Mesenchymal stem cell (in vitro differentiated cells and primary cell): ENCODE results near the gene MAP7D1.

ENCODE experiments used
- DNase-seq: peaks from one replicate; pipeline ENCODE4 v3.0.0-alpha.2; 2013
- H2AFZ ChIP-seq: one replicate; pipeline ENCODE4 v1.6.1; 2013; ENCODE audit warnings: low read depth, mild to moderate bottlenecking, control low read depth, inconsistent platforms, low read length, moderate library complexity
- H2AK5ac ChIP-seq: 2 replicates; pipeline ENCODE4 v1.6.1; 2013; ENCODE audit warnings: low read length, moderate library complexity, mild to moderate bottlenecking, inconsistent platforms; ENCODE audit not compliant: severe bottlenecking
- H2BK120ac ChIP-seq: one replicate; pipeline ENCODE4 v1.6.1; 2013; ENCODE audit warnings: low read depth, mild to moderate bottlenecking, inconsistent platforms, low read length, moderate library complexity
- H2BK12ac ChIP-seq, 2 experiments: one replicate each; pipeline ENCODE4 v1.6.1; 2013; ENCODE audit warnings: inconsistent platforms in 2 of 2, low read length in 2 of 2, mild to moderate bottlenecking in 2 of 2, moderate library complexity in 2 of 2, control low read depth in 1 of 2
- H2BK15ac ChIP-seq: one replicate; pipeline ENCODE4 v1.6.1; 2013; ENCODE audit warnings: mild to moderate bottlenecking, low read depth, inconsistent platforms; ENCODE audit not compliant: poor library complexity, severe bottlenecking
- H2BK5ac ChIP-seq: 2 replicates; pipeline ENCODE4 v1.6.1; 2013; ENCODE audit warnings: low read depth, mild to moderate bottlenecking, low read length, control low read depth, inconsistent platforms; ENCODE audit not compliant: poor library complexity, severe bottlenecking
- H3K14ac ChIP-seq, 2 experiments: one replicate each; pipeline ENCODE4 v1.6.1; 2013; ENCODE audit warnings: inconsistent platforms in 2 of 2, low read length in 2 of 2, control low read depth in 1 of 2, mild to moderate bottlenecking in 1 of 2, moderate library complexity in 1 of 2
- H3K18ac ChIP-seq, 2 experiments: one replicate each; pipeline ENCODE4 v1.6.1; 2013; ENCODE audit warnings: inconsistent platforms in 2 of 2, low read length in 2 of 2, control low read depth in 1 of 2, low read depth in 1 of 2, mild to moderate bottlenecking in 1 of 2
- H3K23ac ChIP-seq, 2 experiments: one replicate each; pipeline ENCODE4 v1.6.1; 2013; ENCODE audit warnings: inconsistent platforms in 2 of 2, low read length in 2 of 2, mild to moderate bottlenecking in 2 of 2, moderate library complexity in 2 of 2, control low read depth in 1 of 2
- H3K27ac ChIP-seq: 2 replicates; pipeline ENCODE4 v1.5.1; 2013; ENCODE audit warnings: mild to moderate bottlenecking, moderate library complexity, low read length, control low read depth, inconsistent platforms; ENCODE audit not compliant: poor library complexity, severe bottlenecking
- H3K27me3 ChIP-seq, 2 experiments: 2 replicates each; pipeline versions ENCODE4 v1.6.1 to v1.7.0; 2013; ENCODE audit warnings: low read length in 2 of 2, mild to moderate bottlenecking in 2 of 2, moderate library complexity in 2 of 2, control low read depth in 1 of 2, inconsistent platforms in 1 of 2; ENCODE audit not compliant: control insufficient read depth in 1 of 2, insufficient read depth in 1 of 2
- H3K36me3 ChIP-seq, 2 experiments: 2 replicates each; pipeline versions ENCODE4 v1.6.1 to v1.7.0; 2013; ENCODE audit warnings: low read length in 2 of 2, control low read depth in 1 of 2, inconsistent platforms in 1 of 2, low read depth in 1 of 2, mild to moderate bottlenecking in 1 of 2; ENCODE audit not compliant: insufficient read depth in 2 of 2, control insufficient read depth in 1 of 2
- H3K4ac ChIP-seq, 2 experiments: one replicate each; pipeline ENCODE4 v1.6.1; 2013; ENCODE audit warnings: inconsistent platforms in 2 of 2, low read length in 2 of 2, mild to moderate bottlenecking in 2 of 2, moderate library complexity in 2 of 2, control low read depth in 1 of 2, low read depth in 1 of 2
- H3K4me1 ChIP-seq: 2 replicates; pipeline ENCODE4 v1.6.1; 2013; ENCODE audit warnings: low read depth, low read length, control low read depth; ENCODE audit not compliant: control insufficient read depth, insufficient read depth
- H3K4me2 ChIP-seq: 2 replicates; pipeline ENCODE4 v1.6.1; 2013; ENCODE audit warnings: low read length, mild to moderate bottlenecking, inconsistent platforms; ENCODE audit not compliant: poor library complexity, severe bottlenecking
- H3K4me3 ChIP-seq, 2 experiments: 2 replicates each; pipeline versions ENCODE4 v1.5.1 to v1.7.0; 2013; ENCODE audit warnings: low read length in 2 of 2, mild to moderate bottlenecking in 2 of 2, control low read depth in 1 of 2, low read depth in 1 of 2; ENCODE audit not compliant: insufficient read depth in 1 of 2
- H3K79me1 ChIP-seq: replicated peaks from 2 replicates; pipeline ENCODE4 v1.6.1; 2013; ENCODE audit warnings: mild to moderate bottlenecking, control low read depth, low read length, inconsistent platforms; ENCODE audit not compliant: poor library complexity, severe bottlenecking
- H3K9ac ChIP-seq: 2 replicates; pipeline ENCODE4 v1.7.0; 2013; ENCODE audit warnings: mild to moderate bottlenecking, low read length, moderate library complexity
- H3K9me3 ChIP-seq: 2 replicates; pipeline ENCODE4 v1.7.0; 2013; ENCODE audit warnings: mild to moderate bottlenecking, low read length; ENCODE audit not compliant: control insufficient read depth
- H4K8ac ChIP-seq: one replicate; pipeline ENCODE4 v1.6.1; 2013; ENCODE audit warnings: inconsistent platforms, mild to moderate bottlenecking, low read length, moderate library complexity
- H4K91ac ChIP-seq: one replicate; pipeline ENCODE4 v1.6.1; 2013; ENCODE audit warnings: mild to moderate bottlenecking, low read length, inconsistent platforms
- WGBS: methylation state at CpG from one replicate; pipeline ENCODE4 v1.1.7; 2013; ENCODE audit warnings: mixed read lengths; 5-methylcytosine and 5-hydroxymethylcytosine counted together

Gene MAP7D1

DNA sequence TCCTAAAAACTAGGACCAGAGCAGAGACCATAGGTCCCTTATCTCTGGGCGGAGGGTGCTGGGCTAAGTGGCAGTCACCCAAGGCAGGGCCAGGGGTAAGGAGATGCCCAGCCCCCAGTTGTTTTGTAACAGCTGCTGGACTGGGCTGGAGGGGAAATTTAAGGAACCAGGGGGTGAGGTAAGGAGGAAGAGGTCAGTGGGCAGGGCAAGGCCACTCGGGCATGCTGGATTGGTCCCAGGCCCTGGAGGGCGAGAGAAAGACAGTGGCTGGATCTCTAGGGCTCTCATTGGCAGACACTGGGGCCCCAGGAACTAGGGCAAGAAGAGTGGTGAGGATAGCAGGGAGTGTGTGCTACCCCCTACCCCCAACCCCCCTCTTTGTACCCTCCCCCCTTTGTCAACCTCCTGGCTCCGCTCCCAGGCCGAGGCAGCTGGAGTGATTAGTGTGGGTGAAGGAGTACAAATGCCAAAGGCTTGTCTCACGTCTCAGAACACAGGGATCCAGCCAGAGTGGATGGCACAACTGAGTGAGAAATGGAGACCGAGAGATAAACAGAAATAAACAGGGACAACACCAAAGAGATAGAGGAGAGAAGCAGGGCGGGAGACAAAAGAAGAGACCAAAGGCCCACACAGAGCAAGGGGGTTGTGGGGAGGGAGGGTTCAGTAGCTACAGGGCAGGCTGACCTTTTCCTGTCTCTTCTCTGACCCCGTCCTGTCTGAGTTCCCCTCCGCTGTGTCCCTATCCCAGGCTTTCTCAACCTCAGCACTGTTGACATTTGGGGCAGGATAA, 47.8 kb downstream of the MAP7D1 start:
- Histone ChIP-seq H2BK120ac (peak overlapping the region; percentile 0), H3K27ac (no peak overlapping the region), H3K4me1 (peaks cover 11% of the 10 kb centered on the region), H4K91ac (peak overlapping the region; percentile 65), H3K4ac (peak overlapping the region in 1 of 2 experiments; percentile 53), H3K23ac (no peak overlapping the region), H3K36me3 (no peaks in the 10 kb centered on the region), H2AK5ac (no peak overlapping the region), H2BK12ac (peak overlapping the region; percentile 9 to 54), H3K4me3 (no peak overlapping the region), H3K4me2 (no peak overlapping the region), H2BK15ac (peak overlapping the region; percentile 74), H3K18ac (peak overlapping the region in 1 of 2 experiments; percentile 85), H4K8ac (peak overlapping the region; percentile 75), H3K9me3 (no peaks in the 10 kb centered on the region), H3K27me3 (peaks cover 0 to 5% of the 10 kb centered on the region in 2 experiments), H3K79me1 (no peaks in the 10 kb centered on the region), H3K14ac (no peak overlapping the region), H2BK5ac (no peak overlapping the region), H3K9ac (no peak overlapping the region), H2AFZ (no peak overlapping the region)
- WGBS, result 56% methylated on average over 6 of the region's 10 CpGs
- peak; percentile 61 for DNase-seq

DNA sequence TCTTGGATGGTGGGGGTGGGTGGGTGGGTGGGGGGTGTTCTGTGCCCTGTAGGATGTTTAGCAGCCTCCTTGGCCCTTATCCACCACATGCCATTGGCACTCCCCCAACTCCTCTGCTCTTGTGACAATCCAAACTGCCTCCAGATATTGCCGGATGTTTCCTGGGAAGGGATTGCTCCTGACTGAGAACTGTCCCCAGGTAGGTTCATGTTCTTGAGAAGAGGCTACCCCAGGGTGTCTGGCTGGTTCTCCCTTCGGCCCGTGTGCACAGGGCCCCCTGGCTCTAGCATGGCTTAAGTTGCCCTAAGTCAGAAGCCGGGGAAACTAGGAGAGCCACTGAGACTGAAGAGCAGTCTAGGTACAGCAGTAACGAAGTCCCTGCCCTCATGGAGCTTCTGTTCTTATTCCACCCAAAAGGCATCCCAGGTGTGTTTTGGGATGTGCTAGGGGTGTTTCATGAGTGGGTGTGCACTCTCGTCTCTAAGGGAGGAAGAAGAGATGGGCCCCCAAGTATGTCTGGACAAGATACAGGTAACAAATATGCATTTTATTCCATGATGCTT, 48.5 kb downstream of the MAP7D1 start:
- Histone ChIP-seq H3K9me3 (no peaks in the 10 kb centered on the region), H3K9ac (no peak overlapping the region), H2BK5ac (no peak overlapping the region), H3K27ac (no peak overlapping the region), H3K4me3 (no peak overlapping the region), H3K23ac (peak overlapping the region in 1 of 2 experiments; percentile 52), H2BK12ac (peak overlapping the region in 1 of 2 experiments; percentile 88), H2BK120ac (no peak overlapping the region), H3K4me2 (no peak overlapping the region), H3K4ac (no peak overlapping the region), H3K14ac (no peak overlapping the region), H3K4me1 (peaks cover 11% of the 10 kb centered on the region), H2AFZ (peak overlapping the region; percentile 42), H2BK15ac (no peak overlapping the region), H3K36me3 (no peaks in the 10 kb centered on the region), H3K27me3 (peaks cover 0 to 5% of the 10 kb centered on the region in 2 experiments), H2AK5ac (peak overlapping the region; percentile 26), H4K8ac (peak overlapping the region; percentile 57), H3K18ac (peak overlapping the region; percentile 19 to 84), H4K91ac (no peak overlapping the region), H3K79me1 (no peaks in the 10 kb centered on the region)
- no peak for DNase-seq
- WGBS, result 88% methylated on average over 5 of the region's 6 CpGs

DNA sequence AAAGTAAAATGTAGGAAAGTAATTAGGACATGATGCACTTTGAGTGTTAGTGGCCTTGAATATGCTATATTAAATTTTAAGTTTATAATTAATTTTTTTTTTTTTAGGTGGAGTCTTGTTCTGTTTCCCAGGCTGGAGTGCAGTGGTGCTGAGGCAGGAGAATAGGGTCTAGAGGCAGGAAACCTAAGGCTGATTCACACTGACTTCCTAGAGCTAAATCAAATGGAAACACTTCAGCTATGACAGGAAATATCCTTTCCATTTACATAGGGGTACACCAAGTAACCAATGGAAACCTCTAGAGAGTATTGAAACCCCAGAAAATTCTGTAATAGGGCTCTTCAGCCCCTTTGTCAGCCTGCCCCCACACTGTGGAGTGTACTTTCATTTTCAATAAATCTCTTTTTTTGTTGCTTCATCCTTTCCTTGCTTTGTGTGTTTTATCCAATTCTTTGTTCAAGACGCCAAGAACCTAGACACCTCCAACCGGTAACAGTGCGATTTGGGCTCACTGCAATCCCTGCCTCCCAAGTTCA, 50.4 kb downstream of the MAP7D1 start:
- H2BK120ac ChIP-seq, result no peak overlapping the region
- H2BK12ac ChIP-seq, result no peak overlapping the region
- no peaks in the 10 kb centered on the region for H3K36me3 ChIP-seq
- H4K91ac ChIP-seq, result no peak overlapping the region
- no peaks in the 10 kb centered on the region for H3K9me3 ChIP-seq
- H2AK5ac ChIP-seq, result no peak overlapping the region
- peaks cover 8% of the 10 kb centered on the region for H3K4me1 ChIP-seq
- no peak overlapping the region for H3K4ac ChIP-seq
- no peak overlapping the region for H2BK5ac ChIP-seq
- no peak overlapping the region for H2BK15ac ChIP-seq
- no peak overlapping the region for H3K4me2 ChIP-seq
- no peaks in the 10 kb centered on the region for H3K79me1 ChIP-seq
- H3K18ac ChIP-seq, result peak overlapping the region in 1 of 2 experiments; percentile 11
- H3K27me3 ChIP-seq, result no peaks in the 10 kb centered on the region
- H3K9ac ChIP-seq, result no peak overlapping the region
- no peak overlapping the region for H4K8ac ChIP-seq
- DNase-seq, result no peak
- no peak overlapping the region for H3K27ac ChIP-seq
- no peak overlapping the region for H3K23ac ChIP-seq
- H2AFZ ChIP-seq, result no peak overlapping the region
- no peak overlapping the region for H3K14ac ChIP-seq
- 100% methylated on average over 3 of the region's 3 CpGs for WGBS
- H3K4me3 ChIP-seq, result no peak overlapping the region

DNA sequence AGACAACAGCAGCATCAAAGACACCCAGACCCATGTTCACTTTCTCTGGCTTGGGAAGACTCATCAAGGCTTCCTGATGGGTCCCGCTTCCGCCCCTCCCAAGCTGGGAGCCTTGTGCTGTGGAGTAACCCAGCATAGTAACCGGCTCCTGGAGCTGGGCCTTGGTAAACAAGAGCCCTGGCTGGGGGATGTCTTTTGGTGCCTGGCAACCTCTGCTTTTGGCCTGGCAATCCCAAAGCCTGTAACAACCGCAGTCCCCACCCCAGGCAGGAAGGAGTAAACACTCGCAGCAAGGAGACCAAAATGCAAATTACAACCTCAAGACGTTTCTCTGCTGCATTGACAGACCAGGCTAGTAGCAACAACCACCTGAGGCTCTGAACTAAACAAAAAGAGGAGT, 51.4 kb downstream of the MAP7D1 start:
- DNase-seq, result peak; percentile 44
- Histone ChIP-seq H2AFZ (no peak overlapping the region), H2BK12ac (no peak overlapping the region), H2AK5ac (no peak overlapping the region), H3K27me3 (no peaks in the 10 kb centered on the region), H3K23ac (no peak overlapping the region), H4K8ac (no peak overlapping the region), H3K18ac (no peak overlapping the region), H4K91ac (no peak overlapping the region), H3K4me2 (no peak overlapping the region), H3K4me3 (no peak overlapping the region), H3K9me3 (no peaks in the 10 kb centered on the region), H2BK5ac (no peak overlapping the region), H3K36me3 (no peaks in the 10 kb centered on the region), H3K4ac (no peak overlapping the region), H3K14ac (no peak overlapping the region), H3K4me1 (peaks cover 8% of the 10 kb centered on the region), H2BK120ac (no peak overlapping the region), H3K9ac (peak overlapping the region; percentile 70), H3K27ac (no peak overlapping the region), H3K79me1 (no peaks in the 10 kb centered on the region), H2BK15ac (no peak overlapping the region)
- WGBS, result 67% methylated on average over 6 of the region's 6 CpGs
